H1 (cell line): Measurements from ENCODE around the gene MMP24. TPM values are rescaled to one million over a fixed set of nuclear protein-coding genes. Genes with fewer than 3 reads are reported as not detected.

Experiments
- CTCF ChIA-PET: fragments of 300-600 bp; sonication (Branson Sonifier 250); formaldehyde crosslinking; loops from one replicate; lab custom pipeline; 2021; ENCODE audit not compliant: partially characterized antibody; lab: Charles Lee
- POLR2A ChIA-PET: fragments of 300-600 bp; sonication (Branson Sonifier 250); formaldehyde crosslinking; loops from one replicate; lab custom pipeline; 2021; ENCODE audit warnings: inconsistent platforms; ENCODE audit not compliant: partially characterized antibody; lab: Charles Lee
- DNase-seq, 2 experiments: peaks; one replicate each; pipeline versions ENCODE4 v3.0.0 to v3.0.0-alpha.2; 2010 to 2022; ENCODE audit warnings: low spot score in 2 of 2, low read depth in 1 of 2, mixed read lengths in 1 of 2
- FAIRE-seq: peaks from 2 replicates; lab custom pipeline; 2011; peaks lifted over from hg19 to GRCh38; lab: Jason Lieb, UNC
- H2AFZ ChIP-seq: 2 replicates; pipeline ENCODE4 v1.8.1; 2012; ENCODE audit warnings: low read length, inconsistent platforms
- H2AK5ac ChIP-seq: 2 replicates; pipeline ENCODE4 v1.6.1; 2013; ENCODE audit warnings: low read depth, low read length
- H2BK120ac ChIP-seq: replicated peaks from 2 replicates; pipeline ENCODE3; 2013; ENCODE audit warnings: low read depth, low read length, inconsistent platforms
- H2BK12ac ChIP-seq: 2 replicates; pipeline ENCODE4 v1.6.1; 2013; ENCODE audit warnings: low read depth, low read length
- H2BK15ac ChIP-seq: 2 replicates; pipeline ENCODE4 v1.6.1; 2013; ENCODE audit warnings: low read length
- H2BK20ac ChIP-seq: 2 replicates; pipeline ENCODE4 v1.6.1; 2013; ENCODE audit warnings: low read length
- H2BK5ac ChIP-seq: 2 replicates; pipeline ENCODE4 v1.6.1; 2013; ENCODE audit warnings: low read depth, low read length
- H3K14ac ChIP-seq: 2 replicates; pipeline ENCODE4 v1.6.1; 2013; ENCODE audit warnings: inconsistent platforms; ENCODE audit not compliant: insufficient read length
- H3K18ac ChIP-seq: 2 replicates; pipeline ENCODE4 v1.6.1; 2013; ENCODE audit warnings: low read length; ENCODE audit errors: extremely low read depth
- H3K23ac ChIP-seq: 2 replicates; pipeline ENCODE4 v1.6.1; 2013; ENCODE audit warnings: inconsistent platforms; ENCODE audit not compliant: insufficient read length
- H3K23me2 ChIP-seq: 2 replicates; pipeline ENCODE4 v1.6.1; 2013; ENCODE audit warnings: low read depth, low read length
- H3K27ac ChIP-seq: 2 replicates; pipeline ENCODE4 v1.6.1; 2011; ENCODE audit warnings: low read depth, low read length, inconsistent platforms
- H3K27me3 ChIP-seq, 4 experiments: replicated peaks in 1 of 4; 1 replicate in 1 of 4; 2 replicates in 3 of 4; pipeline versions ENCODE4 v1.6.1 to v1.8.1; 2011 to 2013; ENCODE audit warnings: low read length in 3 of 4, mild to moderate bottlenecking in 3 of 4, inconsistent platforms in 2 of 4, mixed read lengths in 2 of 4, moderate library complexity in 1 of 4; ENCODE audit not compliant: control insufficient read depth in 3 of 4, insufficient read depth in 3 of 4; ENCODE audit errors: extremely low read depth in 1 of 4
- H3K36me3 ChIP-seq, 4 experiments: 2 replicates each; pipeline versions ENCODE4 v1.6.1 to v1.8.1; 2011 to 2013; ENCODE audit warnings: mild to moderate bottlenecking in 4 of 4, low read length in 3 of 4, moderate library complexity in 2 of 4, control low read depth in 1 of 4, inconsistent platforms in 1 of 4; ENCODE audit not compliant: insufficient read depth in 4 of 4, control insufficient read depth in 2 of 4
- H3K4ac ChIP-seq: replicated peaks from 2 replicates; pipeline ENCODE3; 2013; ENCODE audit warnings: low read length, low read depth, mixed read lengths, inconsistent platforms; ENCODE audit not compliant: insufficient read length
- H3K4me1 ChIP-seq, 4 experiments: replicated peaks in 1 of 4; 1 replicate in 1 of 4; 2 replicates in 3 of 4; pipeline versions ENCODE4 v1.6.1 to v1.8.1; 2011 to 2013; ENCODE audit warnings: low read length in 3 of 4, inconsistent platforms in 2 of 4, mixed read lengths in 1 of 4; ENCODE audit not compliant: insufficient read depth in 4 of 4, control insufficient read depth in 3 of 4
- H3K4me2 ChIP-seq, 2 experiments: 2 replicates each; pipeline versions ENCODE4 v1.6.1 to v1.8.1; 2011 to 2013; ENCODE audit warnings: low read depth in 2 of 2, low read length in 2 of 2, control low read depth in 1 of 2, inconsistent platforms in 1 of 2, mild to moderate bottlenecking in 1 of 2; ENCODE audit not compliant: insufficient read depth in 1 of 2
- H3K4me3 ChIP-seq, 4 experiments: fragments of 200-600, 300-600 bp in 1 of 4; sonication (generic), shearing (Covaris generic), sonication (Bioruptor Twin) in 1 of 4; 2 replicates each; pipeline versions ENCODE4 v1.5.1 to v1.8.1; 2011 to 2016; ENCODE audit warnings: low read length in 4 of 4, low read depth in 3 of 4, control low read depth in 2 of 4, inconsistent platforms in 2 of 4, mild to moderate bottlenecking in 2 of 4, mixed read lengths in 1 of 4, moderate library complexity in 1 of 4; ENCODE audit not compliant: insufficient read depth in 2 of 4; ENCODE audit errors: extremely low read depth in 1 of 4
- H3K56ac ChIP-seq: replicated peaks from 2 replicates; pipeline ENCODE3; 2013; ENCODE audit warnings: low read depth, mild to moderate bottlenecking, mixed read lengths, low read length, inconsistent platforms; ENCODE audit not compliant: insufficient read length
- H3K79me1 ChIP-seq: 2 replicates; pipeline ENCODE4 v1.6.1; 2013; ENCODE audit warnings: low read depth, low read length, control low read depth
- H3K79me2 ChIP-seq, 2 experiments: 2 replicates each; pipeline versions ENCODE4 v1.6.1 to v1.8.1; 2012 to 2013; ENCODE audit warnings: low read length in 2 of 2, mild to moderate bottlenecking in 2 of 2, inconsistent platforms in 1 of 2; ENCODE audit not compliant: insufficient read depth in 2 of 2, control insufficient read depth in 1 of 2
- H3K9ac ChIP-seq, 4 experiments: replicated peaks in 1 of 4; 1 replicate in 1 of 4; 2 replicates in 3 of 4; pipeline versions ENCODE4 v1.6.1 to v1.8.1; 2011 to 2013; ENCODE audit warnings: low read depth in 3 of 4, low read length in 3 of 4, control low read depth in 2 of 4, mild to moderate bottlenecking in 2 of 4, moderate library complexity in 2 of 4, inconsistent platforms in 1 of 4; ENCODE audit errors: extremely low read depth in 1 of 4
- H3K9me3 ChIP-seq, 2 experiments: 2 replicates each; pipeline versions ENCODE4 v1.6.1 to v1.8.1; 2012 to 2013; ENCODE audit warnings: mild to moderate bottlenecking in 2 of 2, moderate library complexity in 2 of 2, control low read depth in 1 of 2, inconsistent platforms in 1 of 2, low read depth in 1 of 2, low read length in 1 of 2, mixed read lengths in 1 of 2; ENCODE audit not compliant: insufficient read depth in 2 of 2
- H4K20me1 ChIP-seq, 2 experiments: replicated peaks in 1 of 2; 2 replicates each; pipeline versions ENCODE3 to v1.8.1; 2011 to 2013; ENCODE audit warnings: inconsistent platforms in 2 of 2, low read length in 2 of 2, mild to moderate bottlenecking in 1 of 2; ENCODE audit not compliant: insufficient read depth in 2 of 2, control insufficient read depth in 1 of 2
- H4K5ac ChIP-seq: 2 replicates; pipeline ENCODE4 v1.6.1; 2013; ENCODE audit warnings: low read length, low read depth, mixed read lengths, inconsistent platforms; ENCODE audit not compliant: insufficient read length
- H4K8ac ChIP-seq: 2 replicates; pipeline ENCODE4 v1.8.0; 2013; ENCODE audit warnings: mild to moderate bottlenecking, moderate library complexity, low read length, inconsistent platforms; ENCODE audit not compliant: insufficient read depth; ENCODE audit errors: extremely low read depth
- H4K91ac ChIP-seq: replicated peaks from 2 replicates; pipeline ENCODE3; 2013; ENCODE audit warnings: low read length, mixed read lengths, inconsistent platforms; ENCODE audit not compliant: insufficient read length
- ASH2L ChIP-seq: fragments of 200-600, 300-600 bp; sonication (generic); IDR thresholded peaks from one replicate; pipeline ENCODE4 v1.7.1; 2017; ENCODE audit warnings: low read length
- BACH1 ChIP-seq: IDR thresholded peaks from 2 replicates; pipeline ENCODE4 v1.6.1; 2012; ENCODE audit warnings: low read length, improper control_type of control experiment
- CBX8 ChIP-seq: fragments of 300-800, 300-1000 bp; sonication (generic); IDR thresholded peaks from 2 replicates; pipeline ENCODE4 v1.7.1; 2016; ENCODE audit warnings: low read depth, low read length, borderline replicate concordance
- EZH2 ChIP-seq: fragments of 200-600 bp; sonication (generic); IDR thresholded peaks from 2 replicates; pipeline ENCODE4 v1.7.1; 2012; ENCODE audit warnings: low read depth, mild to moderate bottlenecking, moderate library complexity, low read length, inconsistent platforms; ENCODE audit not compliant: severe bottlenecking
- GTF2F1 ChIP-seq: IDR thresholded peaks from 2 replicates; pipeline ENCODE4 v1.6.1; 2012; ENCODE audit warnings: low read depth, low read length, improper control_type of control experiment, borderline replicate concordance
- KDM1A ChIP-seq: fragments of 200-600, 300-600 bp; sonication (generic); IDR thresholded peaks from 2 replicates; pipeline ENCODE4 v1.7.1; 2016; ENCODE audit warnings: mild to moderate bottlenecking, low read length, borderline replicate concordance
- RBBP5 ChIP-seq: IDR thresholded peaks from 2 replicates; pipeline ENCODE4 v1.7.1; 2012; ENCODE audit warnings: low read depth, mild to moderate bottlenecking, inconsistent platforms, low read length, moderate library complexity, borderline replicate concordance
- RFX5 ChIP-seq: IDR thresholded peaks from 2 replicates; pipeline ENCODE4 v1.6.1; 2011; ENCODE audit warnings: low read depth, low read length, improper control_type of control experiment, borderline replicate concordance
- TAF7 ChIP-seq: optimal IDR thresholded peaks from 2 replicates; pipeline ENCODE3; 2011; ENCODE audit warnings: low read depth, mild to moderate bottlenecking, inconsistent platforms, low read length, moderate library complexity, borderline replicate concordance
- WGBS, 2 experiments: shearing (Covaris generic) in 1 of 2; methylation state at CpG; one replicate each; pipeline versions ENCODE4 v1.1.6 to v1.1.7; 2013 to 2015; ENCODE audit warnings: low lambda C conversion rate in 2 of 2, mixed read lengths in 2 of 2, inconsistent platforms in 1 of 2, low coverage in 1 of 2, missing lambda C conversion rate in 1 of 2; ENCODE audit not compliant: insufficient replicate concordance in 2 of 2, insufficient coverage in 1 of 2, insufficient read length in 1 of 2; ENCODE audit errors: extremely low coverage in 1 of 2, missing lambda C conversion rate in 1 of 2; 5-methylcytosine and 5-hydroxymethylcytosine counted together
- polyA plus RNA-seq, 7 experiments: library from polyadenylated mRNA; depleted of rRNA in 3 of 7; stranded (reverse) in 5 of 7; unstranded in 2 of 7; fragments of >200 nt in 5 of 7; fragments of 200-250 nt in 2 of 7; gene quantifications; 1 replicate in 5 of 7; 2 replicates in 1 of 7; 4 replicates in 1 of 7; pipeline versions ENCODE4 v1.2.1 to v1.2.3, GENCODE V29; 2011 to 2013; ENCODE audit warnings: missing spikeins in 2 of 7, mixed read lengths in 2 of 7
- total RNA-seq: library from RNA; stranded (reverse); fragmentation: NEBNext Ultra II Directional; extraction: Animal tissue kit (Norgen Biotek cat#: 25700); gene quantifications from 2 replicates; pipeline ENCODE4 v1.2.1, GENCODE V29; 2021

Gene MMP24
- total and polyA plus RNA-seq, 2 of the 8 experiments (the other 6 are each of a cell fraction or from before 2014, with no cell fraction given), result 18.8 to 21.4 TPM

DNA sequence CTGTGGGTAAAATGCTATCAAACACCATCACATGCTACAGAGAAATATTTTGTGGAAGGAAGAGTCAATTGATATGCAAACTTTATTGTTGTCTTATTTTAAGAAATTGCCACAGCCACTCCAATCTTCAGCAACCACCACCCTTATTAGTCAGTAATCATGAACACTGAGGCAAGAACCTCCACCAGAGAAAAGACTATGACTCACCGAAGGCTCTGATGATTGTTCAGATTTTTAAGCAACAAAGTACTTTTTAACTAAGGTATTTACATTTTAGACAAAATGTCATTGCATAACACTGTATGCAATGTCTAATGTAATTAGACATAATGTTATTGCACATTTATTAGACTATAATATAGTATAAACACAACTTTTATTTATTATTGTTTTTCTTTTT lies 26.2 kb upstream of the MMP24 start:
- TF ChIP-seq TAF7 (no peak), BACH1 (no peak), RFX5 (no peak), GTF2F1 (no peak), ASH2L (no peak), RBBP5 (no peak), EZH2 (no peak), KDM1A (no peak), CBX8 (no peak)
- Histone ChIP-seq H3K4me1 (no peaks in the 10 kb centered on the region), H3K56ac (no peak overlapping the region), H3K4me2 (no peak overlapping the region), H2BK5ac (no peak overlapping the region), H3K9me3 (peaks cover 8 to 18% of the 10 kb centered on the region in 2 experiments), H3K9ac (no peak overlapping the region), H2BK12ac (no peak overlapping the region), H2BK20ac (no peak overlapping the region), H3K4me3 (no peak overlapping the region), H2BK120ac (no peak overlapping the region), H2AFZ (no peak overlapping the region), H4K8ac (no peak overlapping the region), H4K20me1 (no peaks in the 10 kb centered on the region), H4K5ac (no peak overlapping the region), H3K79me2 (no peaks in the 10 kb centered on the region), H3K79me1 (no peaks in the 10 kb centered on the region), H3K4ac (no peak overlapping the region), H3K23me2 (no peaks in the 10 kb centered on the region), H3K27ac (no peak overlapping the region), H2AK5ac (no peak overlapping the region), H3K23ac (no peak overlapping the region), H4K91ac (no peak overlapping the region), H3K18ac (no peak overlapping the region), H3K27me3 (no peaks in the 10 kb centered on the region), H3K14ac (no peak overlapping the region), H3K36me3 (no peaks in the 10 kb centered on the region), H2BK15ac (no peak overlapping the region)
- POLR2A ChIA-PET, result no interaction called here
- FAIRE-seq (no peak), DNase-seq (no peak)
- CTCF ChIA-PET, result no interaction called here
- 89% methylated on average over 1 of the region's 1 CpG; no CpG with 5 or more reads in 1 of the 2 experiments for WGBS, 2 experiments
